ENCODE measurements around the gene CCDC184. TPM values are rescaled to one million over a fixed set of nuclear protein-coding genes. Genes with fewer than 3 reads are reported as not detected.
"Not testable (repeated sequence)": the region's sequence is repeated elsewhere in the genome, so short reads cannot be mapped to it uniquely, and the experiment has no call there.

Gene CCDC184
- polyA plus RNA-seq, 3 donors, result 0.03 TPM; not detected in 2

DNA sequence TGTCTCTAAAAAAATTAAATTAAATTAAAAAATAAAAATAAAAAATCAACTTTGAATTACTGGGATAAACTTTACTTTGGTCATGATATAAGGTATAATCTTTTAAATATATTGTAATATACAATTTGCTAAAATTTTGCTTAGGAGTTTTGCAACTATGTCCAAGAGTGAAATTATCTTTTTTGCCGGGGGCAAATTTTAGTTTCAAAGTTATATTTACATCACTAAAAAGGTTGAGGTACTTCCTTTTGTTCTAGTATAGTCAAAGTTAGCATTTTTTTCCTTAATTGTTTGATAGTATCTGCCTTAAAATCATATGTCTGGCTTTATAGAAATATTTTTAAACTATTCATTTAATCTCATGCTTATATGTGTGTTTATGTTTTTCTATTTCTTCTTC is 37.3 kb downstream of the CCDC184 start:
- H3K27me3 ChIP-seq (ENCODE audit: control insufficient read depth in 2 of 2, insufficient read depth in 2 of 2, low read length in 2 of 2), result no peaks in the 10 kb centered on the region
- H3K79me2 ChIP-seq (ENCODE audit: insufficient read depth, low read length), result peaks cover 16% of the 10 kb centered on the region
- H3K4me1 ChIP-seq (ENCODE audit: control insufficient read depth in 1 of 2, insufficient read depth in 2 of 2, low read length in 2 of 2), result peaks cover 24 to 26% of the 10 kb centered on the region in 2 donors
- TF ChIP-seq, protein P1, sequence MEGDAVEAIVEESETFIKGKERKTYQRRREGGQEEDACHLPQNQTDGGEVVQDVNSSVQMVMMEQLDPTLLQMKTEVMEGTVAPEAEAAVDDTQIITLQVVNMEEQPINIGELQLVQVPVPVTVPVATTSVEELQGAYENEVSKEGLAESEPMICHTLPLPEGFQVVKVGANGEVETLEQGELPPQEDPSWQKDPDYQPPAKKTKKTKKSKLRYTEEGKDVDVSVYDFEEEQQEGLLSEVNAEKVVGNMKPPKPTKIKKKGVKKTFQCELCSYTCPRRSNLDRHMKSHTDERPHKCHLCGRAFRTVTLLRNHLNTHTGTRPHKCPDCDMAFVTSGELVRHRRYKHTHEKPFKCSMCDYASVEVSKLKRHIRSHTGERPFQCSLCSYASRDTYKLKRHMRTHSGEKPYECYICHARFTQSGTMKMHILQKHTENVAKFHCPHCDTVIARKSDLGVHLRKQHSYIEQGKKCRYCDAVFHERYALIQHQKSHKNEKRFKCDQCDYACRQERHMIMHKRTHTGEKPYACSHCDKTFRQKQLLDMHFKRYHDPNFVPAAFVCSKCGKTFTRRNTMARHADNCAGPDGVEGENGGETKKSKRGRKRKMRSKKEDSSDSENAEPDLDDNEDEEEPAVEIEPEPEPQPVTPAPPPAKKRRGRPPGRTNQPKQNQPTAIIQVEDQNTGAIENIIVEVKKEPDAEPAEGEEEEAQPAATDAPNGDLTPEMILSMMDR (IDR thresholded peaks at IDR 0.05), result no peak
- Mint-ChIP-seq H3K27ac (no peak overlapping the region), H3K9me3 (peaks cover 0 to 7% (median 0%) of the 10 kb centered on the region in 7 donors), H3K4me1 (peaks cover 19% of the 10 kb centered on the region), H3K27me3 (ENCODE audit: low read depth in 3 of 3) (peaks cover 0 to 1% (median 0%) of the 10 kb centered on the region in 3 donors), H3K36me3 (peaks cover 26 to 36% of the 10 kb centered on the region in 2 donors), H3K4me3 (no peak overlapping the region)
- no peak for DNase-seq
- peaks cover 19 to 23% of the 10 kb centered on the region in 2 donors for H3K36me3 ChIP-seq (replicated peaks in 1 of 2; ENCODE audit: control insufficient read depth in 1 of 2, insufficient read depth in 2 of 2, low read length in 2 of 2)
- no peak overlapping the region for H3K4me3 ChIP-seq (replicated peaks in 1 of 3; ENCODE audit: low read depth in 2 of 3, low read length in 3 of 3)
- H3K9me3 ChIP-seq (replicated peaks in 1 of 2; ENCODE audit: control insufficient read depth in 1 of 2, insufficient read depth in 1 of 2, low read length in 2 of 2), result no peaks in the 10 kb centered on the region
- H3K27ac ChIP-seq (ENCODE audit: low read depth in 1 of 2, low read length in 2 of 2), result no peak overlapping the region
- WGBS (ENCODE audit: insufficient coverage), result no CpG with 5 or more reads among the region's 1 CpG
- H4K20me1 ChIP-seq (ENCODE audit: insufficient read depth, low read length), result no peaks in the 10 kb centered on the region
- no peak overlapping the region for H2AFZ ChIP-seq (ENCODE audit: insufficient read depth, low read depth, low read length, poor library complexity, severe bottlenecking)
- no peak overlapping the region for H3K4me2 ChIP-seq (replicated peaks; ENCODE audit: extremely low read depth, low read length, poor library complexity, severe bottlenecking)
- intact Hi-C loops (cut with micrococcal nuclease), result no loop called here
- H3K9ac ChIP-seq (ENCODE audit: insufficient read depth, low read length, poor library complexity, severe bottlenecking), result no peak overlapping the region

DNA sequence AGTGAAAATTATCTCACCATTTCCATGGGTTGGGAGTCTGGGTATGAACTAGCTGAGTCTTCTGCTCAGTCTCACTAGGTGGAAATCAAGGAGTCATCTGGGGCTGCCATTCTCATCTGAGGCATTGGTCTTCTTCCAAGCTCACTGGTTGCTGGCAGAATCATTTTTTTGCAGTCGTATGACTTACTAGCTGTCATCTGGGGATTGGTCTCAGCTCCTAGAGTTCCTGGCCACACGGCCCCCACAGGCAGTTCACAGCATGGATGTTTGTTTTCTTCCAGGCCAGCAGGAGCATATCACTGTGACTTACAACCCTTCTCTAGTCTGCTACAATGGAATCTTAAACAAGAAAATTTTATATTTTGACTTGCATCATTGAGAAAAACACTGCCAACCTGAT is 38.2 kb downstream of the CCDC184 start:
- Histone ChIP-seq H2AFZ (ENCODE audit: insufficient read depth, low read depth, low read length, poor library complexity, severe bottlenecking) (no peak overlapping the region), H3K27ac (ENCODE audit: low read depth in 1 of 2, low read length in 2 of 2) (no peak overlapping the region), H4K20me1 (ENCODE audit: insufficient read depth, low read length) (no peaks in the 10 kb centered on the region), H3K36me3 (replicated peaks in 1 of 2; ENCODE audit: control insufficient read depth in 1 of 2, insufficient read depth in 2 of 2, low read length in 2 of 2) (peaks cover 19 to 23% of the 10 kb centered on the region in 2 donors), H3K4me3 (replicated peaks in 1 of 3; ENCODE audit: low read depth in 2 of 3, low read length in 3 of 3) (no peak overlapping the region), H3K4me2 (replicated peaks; ENCODE audit: extremely low read depth, low read length, poor library complexity, severe bottlenecking) (no peak overlapping the region), H3K9me3 (replicated peaks in 1 of 2; ENCODE audit: control insufficient read depth in 1 of 2, insufficient read depth in 1 of 2, low read length in 2 of 2) (no peaks in the 10 kb centered on the region), H3K4me1 (ENCODE audit: control insufficient read depth in 1 of 2, insufficient read depth in 2 of 2, low read length in 2 of 2) (peaks cover 14 to 16% of the 10 kb centered on the region in 2 donors), H3K9ac (ENCODE audit: insufficient read depth, low read length, poor library complexity, severe bottlenecking) (no peak overlapping the region), H3K79me2 (ENCODE audit: insufficient read depth, low read length) (peaks cover 10% of the 10 kb centered on the region), H3K27me3 (ENCODE audit: control insufficient read depth in 2 of 2, insufficient read depth in 2 of 2, low read length in 2 of 2) (no peaks in the 10 kb centered on the region)
- Mint-ChIP-seq H3K4me3 (no peak overlapping the region), H3K27me3 (ENCODE audit: low read depth in 3 of 3) (peaks cover 0 to 1% (median 0%) of the 10 kb centered on the region in 3 donors), H3K27ac (peak overlapping the region in 1 of 7 donors; percentile 36), H3K36me3 (peaks cover 27 to 42% of the 10 kb centered on the region in 2 donors), H3K9me3 (peaks cover 0 to 9% (median 4%) of the 10 kb centered on the region in 7 donors), H3K4me1 (peaks cover 19% of the 10 kb centered on the region)
- 75% methylated on average over 2 of the region's 2 CpGs for WGBS (ENCODE audit: insufficient coverage)
- intact Hi-C loops (cut with micrococcal nuclease), result no loop called here
- no peak for DNase-seq
- TF ChIP-seq, protein P1 (IDR thresholded peaks at IDR 0.05), result no peak

DNA sequence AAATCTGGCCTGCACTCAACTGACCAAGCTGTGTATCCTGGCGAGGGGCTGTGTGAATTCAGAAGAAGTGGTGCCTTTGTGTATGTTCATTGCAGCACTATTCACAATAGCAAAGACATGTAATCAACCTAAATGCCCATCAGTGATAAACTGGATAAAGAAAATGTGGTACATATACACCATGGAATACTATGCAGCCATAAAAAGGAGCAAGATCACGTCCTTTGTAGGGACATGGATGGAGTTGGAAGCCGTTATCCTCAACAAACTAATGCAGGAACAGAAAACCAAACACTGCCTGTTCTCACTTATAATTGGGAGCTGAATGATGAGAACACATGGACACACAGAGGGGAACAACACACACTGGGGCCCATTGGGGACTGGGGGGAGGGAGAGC is 41.1 kb downstream of the CCDC184 start:
- H3K79me2 ChIP-seq (ENCODE audit: insufficient read depth, low read length); H3K4me1 Mint-ChIP-seq; H3K27ac Mint-ChIP-seq; H3K27me3 ChIP-seq (ENCODE audit: control insufficient read depth in 2 of 2, insufficient read depth in 2 of 2, low read length in 2 of 2); H3K9ac ChIP-seq (ENCODE audit: insufficient read depth, low read length, poor library complexity, severe bottlenecking); H3K4me2 ChIP-seq (replicated peaks; ENCODE audit: extremely low read depth, low read length, poor library complexity, severe bottlenecking); H2AFZ ChIP-seq (ENCODE audit: insufficient read depth, low read depth, low read length, poor library complexity, severe bottlenecking); DNase-seq; H4K20me1 ChIP-seq (ENCODE audit: insufficient read depth, low read length); H3K9me3 ChIP-seq (replicated peaks in 1 of 2; ENCODE audit: control insufficient read depth in 1 of 2, insufficient read depth in 1 of 2, low read length in 2 of 2); H3K27me3 Mint-ChIP-seq (ENCODE audit: low read depth in 3 of 3); H3K4me3 Mint-ChIP-seq; H3K27ac ChIP-seq (ENCODE audit: low read depth in 1 of 2, low read length in 2 of 2); H3K4me1 ChIP-seq (ENCODE audit: control insufficient read depth in 1 of 2, insufficient read depth in 2 of 2, low read length in 2 of 2); intact Hi-C loops (cut with micrococcal nuclease); H3K4me3 ChIP-seq (replicated peaks in 1 of 3; ENCODE audit: low read depth in 2 of 3, low read length in 3 of 3): not testable (repeated sequence)
- peaks cover 19 to 23% of the 10 kb centered on the region in 2 donors for H3K36me3 ChIP-seq (replicated peaks in 1 of 2; ENCODE audit: control insufficient read depth in 1 of 2, insufficient read depth in 2 of 2, low read length in 2 of 2)
- no CpG with 5 or more reads among the region's 3 CpGs for WGBS (ENCODE audit: insufficient coverage)
- Mint-ChIP-seq H3K36me3 (peaks cover 34 to 54% of the 10 kb centered on the region in 2 donors), H3K9me3 (peaks cover 4 to 25% (median 13%) of the 10 kb centered on the region in 7 donors)
